MG63 (cell line): Measurements from ENCODE around the gene GPS1. TPM values are rescaled to one million over a fixed set of nuclear protein-coding genes. Genes with fewer than 3 reads are reported as not detected.

Experiments
- DNase-seq: peaks from one replicate; pipeline ENCODE4 v3.0.0-alpha.2; 2020
- H3K27me3 ChIP-seq: fragments of 250-450 bp; sonication (Bioruptor Pico); 2 replicates; pipeline ENCODE4 v1.5.1; 2020; ENCODE audit warnings: mild to moderate bottlenecking, moderate library complexity
- H3K36me3 ChIP-seq: fragments of 250-450 bp; sonication (Bioruptor Pico); 2 replicates; pipeline ENCODE4 v1.5.1; 2020; ENCODE audit warnings: mild to moderate bottlenecking, moderate library complexity
- H3K4me3 ChIP-seq: fragments of 250-450 bp; sonication (Bioruptor Pico); 2 replicates; pipeline ENCODE4 v1.5.1; 2020; ENCODE audit warnings: mild to moderate bottlenecking, moderate library complexity
- H3K9me3 ChIP-seq: fragments of 250-450 bp; sonication (Bioruptor Pico); 2 replicates; pipeline ENCODE4 v1.5.1; 2020; ENCODE audit warnings: mild to moderate bottlenecking, moderate library complexity
- total RNA-seq: library from RNA; depleted of rRNA; stranded (reverse); fragments of >200 nt; shearing (Covaris generic); gene quantifications from 2 replicates; pipeline ENCODE4 v1.2.3, GENCODE V29; 2014; ENCODE audit warnings: low replicate concordance; rRNA removed

GPS1 gene
- 103 and 181 TPM in 2 replicates for total RNA-seq

DNA sequence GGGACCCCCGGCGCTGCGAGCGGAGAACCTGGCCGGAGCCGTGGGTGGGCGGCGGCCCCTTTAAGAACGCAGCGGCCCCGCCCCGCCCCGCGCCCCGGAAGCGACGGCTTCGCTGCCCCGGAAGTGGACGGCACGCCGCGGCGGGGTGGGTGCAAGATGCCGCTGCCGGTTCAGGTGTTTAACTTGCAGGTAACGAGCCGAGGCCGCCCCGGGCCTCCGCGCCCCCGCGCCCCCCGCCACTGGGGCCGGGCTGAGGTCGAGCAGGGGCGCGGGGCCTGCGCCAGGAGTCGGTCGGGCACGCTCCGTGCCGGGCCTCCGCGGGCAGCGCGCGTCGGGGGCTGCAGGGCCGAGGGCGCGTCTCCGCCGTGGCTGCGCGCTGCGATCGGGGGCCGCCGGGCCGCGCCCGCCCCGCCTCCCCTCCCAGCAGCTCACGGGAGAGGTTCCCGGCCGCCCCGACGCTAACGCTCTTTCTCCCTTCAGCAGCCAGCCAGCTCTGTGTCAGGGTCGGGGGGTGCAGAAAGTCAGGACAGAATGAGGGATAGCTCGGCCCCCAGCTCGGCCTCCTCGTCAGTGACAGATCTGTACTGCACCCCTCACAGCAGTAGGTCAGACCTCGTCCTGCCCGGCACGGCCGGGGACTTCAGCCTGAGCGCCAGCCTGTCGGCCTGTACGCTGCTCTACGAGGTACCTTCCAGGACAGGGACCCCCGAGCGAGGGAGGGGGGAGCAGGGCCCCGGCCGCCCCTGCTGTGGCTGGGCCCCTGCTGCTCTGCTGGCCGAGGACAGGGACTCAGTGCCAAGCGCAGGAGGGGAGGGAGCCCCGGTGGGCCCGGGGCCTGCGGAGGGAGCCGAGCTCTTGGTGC is at the start of gene GPS1, which contains the start of gene RFNG:
Gene GPS1 (plus strand): TSS at position 123 of the 862 bp plus-strand sequence. CDS start 34 bp downstream, at position 157.
Gene RFNG (minus strand): TSS at position 36 of the 862 bp plus-strand sequence. CDS start 45 bp downstream, outside the sequence.
- DNase-seq, result peak; percentile 75
- H3K36me3 ChIP-seq, result peaks cover 55% of the 10 kb centered on the region
- H3K9me3 ChIP-seq, result no peaks in the 10 kb centered on the region
- H3K4me3 ChIP-seq, result peak within 1 kb of the TSS; percentile 69
- H3K27me3 ChIP-seq, result no peaks in the 10 kb centered on the region

DNA sequence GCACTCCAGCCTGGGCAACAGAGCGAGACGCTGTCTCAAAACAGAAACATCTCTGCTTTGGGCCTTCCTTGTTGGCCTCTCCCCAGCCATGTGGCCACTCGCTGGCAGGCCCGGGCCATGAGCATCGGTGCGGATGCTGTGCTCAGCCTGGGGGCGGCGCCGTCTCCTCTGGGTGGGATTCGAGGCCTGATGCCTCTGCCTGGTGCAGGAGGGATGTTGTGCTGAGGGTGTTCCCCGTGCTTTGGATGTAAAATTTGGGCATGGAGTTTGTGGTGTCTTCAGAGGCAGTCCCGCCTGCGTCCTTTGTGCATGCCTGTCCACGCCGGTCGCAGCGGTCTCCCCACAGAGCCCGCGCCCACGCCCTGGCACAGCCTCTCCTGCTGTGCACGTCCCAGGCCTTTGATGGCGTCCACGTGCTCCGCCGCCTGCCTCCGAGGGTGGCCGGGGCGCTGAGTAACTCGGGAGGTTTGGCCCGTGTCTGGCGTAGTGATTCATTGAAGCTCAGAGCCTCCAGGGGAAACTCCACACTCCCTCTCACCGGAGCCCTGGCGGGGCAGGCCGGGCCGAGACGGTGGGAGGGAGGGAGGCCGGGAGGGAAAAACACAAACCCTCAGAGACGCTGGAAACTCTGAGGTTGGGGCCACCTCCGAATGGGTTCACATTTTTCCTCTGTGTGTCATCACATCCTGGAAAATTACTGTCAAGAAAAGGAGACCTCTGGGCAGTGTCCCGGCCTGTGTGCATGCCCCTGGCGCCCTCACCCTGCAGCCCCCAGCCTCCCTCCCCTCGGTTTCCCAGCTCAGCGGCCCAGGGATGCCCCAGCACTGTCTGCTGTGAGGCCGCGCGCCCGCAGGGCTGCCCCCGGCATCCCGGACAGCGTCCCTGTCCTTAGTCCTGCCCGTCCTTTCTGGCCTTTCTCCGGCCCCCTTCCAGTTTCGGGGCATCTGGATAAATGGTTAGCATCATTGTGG is 48.0 kb upstream of the GPS1 start:
- Histone ChIP-seq H3K27me3 (no peaks in the 10 kb centered on the region), H3K36me3 (peaks cover 11% of the 10 kb centered on the region), H3K4me3 (no peak overlapping the region), H3K9me3 (no peaks in the 10 kb centered on the region)
- DNase-seq, result peak; percentile 99

DNA sequence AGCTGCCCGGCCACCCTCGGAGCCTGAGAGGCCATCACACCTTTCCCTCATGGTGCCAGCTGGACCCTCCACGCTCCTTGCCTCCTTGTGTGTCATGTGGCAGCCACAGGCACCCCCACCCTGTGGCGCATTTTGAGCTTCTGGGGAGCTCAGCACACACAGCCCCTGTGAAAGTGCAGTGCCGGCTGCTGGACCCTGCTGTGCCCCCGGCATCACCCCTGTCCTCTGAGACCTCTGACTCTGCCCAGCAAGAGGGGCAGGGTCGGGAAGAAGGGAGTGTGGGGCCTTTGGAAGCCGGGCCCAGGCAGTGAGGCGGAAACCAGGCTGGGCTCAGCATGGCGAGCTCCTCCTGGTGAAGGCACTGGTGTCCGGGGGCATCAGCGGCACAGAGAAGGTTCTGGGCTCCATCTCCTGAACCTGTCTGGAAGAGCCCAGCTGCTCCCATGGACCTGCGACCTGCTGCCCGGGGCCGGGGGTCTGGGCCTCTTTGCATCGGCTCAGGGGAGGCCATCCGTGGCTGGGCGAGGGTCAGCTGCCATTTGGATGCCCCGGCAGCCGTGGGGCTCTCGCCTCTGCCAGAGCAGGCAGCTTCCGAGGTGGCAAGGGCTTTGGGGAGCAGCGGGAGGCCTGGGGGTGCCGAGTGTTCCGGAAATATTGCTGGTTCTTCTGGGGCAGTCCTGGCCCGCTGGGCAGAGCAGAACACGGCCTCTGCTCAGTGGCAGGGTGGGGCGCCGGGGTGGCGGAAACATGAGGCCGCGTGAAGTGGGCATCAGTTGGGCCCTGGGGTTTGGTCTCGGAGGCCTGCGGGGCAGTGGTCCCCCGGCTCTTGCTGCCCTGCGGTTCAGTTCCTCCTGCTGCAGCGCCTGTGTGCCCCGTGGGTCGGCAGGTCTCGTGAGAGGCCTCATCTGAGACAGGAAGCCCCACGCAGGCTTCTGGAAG is 46.9 kb upstream of the GPS1 start:
- Histone ChIP-seq H3K4me3 (no peak overlapping the region), H3K27me3 (no peaks in the 10 kb centered on the region), H3K9me3 (no peaks in the 10 kb centered on the region), H3K36me3 (peaks cover 11% of the 10 kb centered on the region)
- DNase-seq, result no peak

DNA sequence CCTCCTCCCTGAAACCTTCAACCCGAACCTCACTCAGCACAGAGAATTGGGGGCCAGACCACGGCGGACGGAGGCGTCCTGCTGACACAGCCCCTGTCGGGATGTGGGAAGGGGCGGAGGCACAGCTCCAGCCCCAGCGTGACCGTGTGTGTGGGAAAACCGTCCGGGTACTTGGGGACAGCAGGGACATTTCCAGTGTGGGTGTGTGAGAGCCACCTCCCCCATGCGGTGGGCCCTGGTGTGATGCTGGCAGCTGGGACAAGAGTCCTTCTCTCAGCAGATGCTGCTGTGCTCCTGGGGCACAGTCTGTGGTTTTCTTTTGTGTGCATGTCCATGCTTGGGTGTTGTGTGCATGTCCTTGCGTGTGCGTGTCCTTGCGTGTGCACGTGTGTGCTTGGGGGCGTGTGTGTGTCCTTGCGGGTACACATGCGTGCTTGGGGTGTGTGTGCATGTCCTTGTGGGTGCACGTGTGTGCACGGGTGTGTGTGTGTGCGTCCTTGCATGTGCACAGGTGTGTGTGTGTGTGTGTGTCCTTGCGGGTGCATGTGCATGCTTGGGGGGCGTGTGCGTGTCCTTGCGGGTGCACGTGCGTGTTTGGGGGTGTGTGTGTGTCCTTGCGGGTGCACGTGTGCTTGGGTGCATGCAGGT is 45.9 kb upstream of the GPS1 start:
- no peaks in the 10 kb centered on the region for H3K9me3 ChIP-seq
- peaks cover 11% of the 10 kb centered on the region for H3K36me3 ChIP-seq
- no peaks in the 10 kb centered on the region for H3K27me3 ChIP-seq
- DNase-seq, result no peak
- no peak overlapping the region for H3K4me3 ChIP-seq

- Histone ChIP-seq H3K9me3 (no peaks in the 10 kb centered on the region), H3K4me3 (no peak overlapping the region)
- peak; percentile 85 for DNase-seq
These were observed 45.0 kb upstream of the GPS1 start for GRCh38 chr17:82006468-82007227.

DNA sequence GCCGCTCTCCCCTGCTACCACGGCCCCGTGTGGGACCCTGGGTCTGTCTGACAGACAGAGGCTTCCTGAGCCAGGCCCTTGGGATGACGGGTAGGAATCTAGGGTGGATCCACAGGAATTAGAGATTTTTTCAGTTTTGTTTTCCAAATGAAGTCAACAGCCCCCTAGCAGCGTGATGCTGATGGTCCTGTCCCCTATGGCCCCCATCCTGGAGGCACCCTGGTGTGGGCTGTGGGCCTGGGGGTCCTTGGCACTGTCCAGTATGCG is 44.5 kb upstream of the GPS1 start:
- no peaks in the 10 kb centered on the region for H3K27me3 ChIP-seq

More at GRCh38 chr17:82006468-82007227, 45.0 kb upstream of the GPS1 start:
- Histone ChIP-seq H3K36me3 (peaks cover 11% of the 10 kb centered on the region), H3K27me3 (no peaks in the 10 kb centered on the region)

GRCh38 chr17:82007495-82008257 is 44.0 kb upstream of the GPS1 start:
- H3K36me3 ChIP-seq, result peaks cover 11% of the 10 kb centered on the region
- H3K27me3 ChIP-seq, result no peaks in the 10 kb centered on the region
- H3K9me3 ChIP-seq, result no peaks in the 10 kb centered on the region
- no peak for DNase-seq
- H3K4me3 ChIP-seq, result no peak overlapping the region

More for the DNA sequence above, 44.5 kb upstream of the GPS1 start:
- H3K9me3 ChIP-seq, result no peaks in the 10 kb centered on the region
- DNase-seq, result no peak
- H3K36me3 ChIP-seq, result peaks cover 11% of the 10 kb centered on the region
- H3K4me3 ChIP-seq, result no peak overlapping the region

DNA sequence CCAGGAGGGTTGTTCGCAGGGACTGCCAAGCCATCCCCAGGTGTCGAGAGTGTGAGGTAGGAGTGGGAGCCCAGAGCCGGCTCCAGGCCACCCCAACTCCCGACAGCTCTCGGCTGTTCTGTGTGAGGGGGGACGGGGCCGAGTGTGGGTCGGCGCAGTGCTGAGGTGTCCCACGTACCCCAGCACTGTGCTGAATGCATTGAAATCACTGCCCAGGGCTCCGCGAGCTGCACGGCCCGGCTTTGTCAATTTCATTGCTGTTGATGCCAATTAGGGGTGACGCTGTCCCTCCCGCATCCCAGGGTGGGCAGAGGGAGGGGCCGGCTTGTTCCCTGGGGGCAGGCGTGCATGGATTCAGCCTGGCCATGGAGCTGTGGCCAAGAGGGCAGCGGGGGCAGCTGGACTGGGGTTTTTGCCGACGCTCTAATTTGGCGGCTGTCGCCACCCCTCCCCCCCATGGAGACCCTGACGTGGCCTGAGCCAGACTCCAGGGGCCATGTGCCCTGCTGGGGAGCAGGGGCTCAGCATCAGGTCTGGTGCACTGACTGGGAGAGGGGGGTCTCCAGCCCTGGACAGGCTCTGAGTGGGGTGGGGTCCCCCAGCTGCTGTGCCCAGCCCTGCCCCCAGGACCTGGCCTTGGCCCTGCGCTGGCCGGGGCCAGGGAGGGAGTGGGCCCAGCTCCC is 43.3 kb upstream of the GPS1 start:
- H3K27me3 ChIP-seq, result no peaks in the 10 kb centered on the region
- H3K4me3 ChIP-seq, result no peak overlapping the region
- no peaks in the 10 kb centered on the region for H3K9me3 ChIP-seq
- H3K36me3 ChIP-seq, result peaks cover 8% of the 10 kb centered on the region
- DNase-seq, result no peak

DNA sequence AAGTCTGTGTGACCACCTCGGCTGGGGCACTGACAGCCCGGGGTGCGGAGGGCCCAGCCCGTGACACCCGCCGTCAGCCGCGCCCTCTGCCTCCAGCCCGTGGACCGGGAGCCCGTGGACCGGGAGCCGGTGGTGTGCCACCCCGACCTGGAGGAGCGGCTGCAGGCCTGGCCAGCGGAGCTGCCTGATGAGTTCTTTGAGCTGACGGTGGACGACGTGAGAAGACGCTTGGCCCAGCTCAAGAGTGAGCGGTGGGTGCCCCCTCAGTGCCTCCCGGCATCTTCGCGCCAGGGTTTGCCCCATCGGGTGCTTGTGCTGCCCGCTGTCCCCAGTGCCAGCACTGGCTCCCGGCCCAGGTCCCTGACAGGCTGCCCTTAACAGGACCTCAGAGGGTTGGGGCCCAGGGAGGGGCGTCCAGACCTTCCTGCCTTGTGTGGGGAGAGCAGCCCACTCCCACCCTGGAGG is 42.7 kb upstream of the GPS1 start:
- H3K4me3 ChIP-seq, result no peak overlapping the region
- no peaks in the 10 kb centered on the region for H3K9me3 ChIP-seq
- H3K27me3 ChIP-seq, result no peaks in the 10 kb centered on the region
- no peak for DNase-seq
- peaks cover 8% of the 10 kb centered on the region for H3K36me3 ChIP-seq

GRCh38 chr17:82009413-82009812 is 42.3 kb upstream of the GPS1 start:
- Histone ChIP-seq H3K4me3 (no peak overlapping the region), H3K27me3 (no peaks in the 10 kb centered on the region), H3K9me3 (no peaks in the 10 kb centered on the region), H3K36me3 (peaks cover 6% of the 10 kb centered on the region)
- DNase-seq, result no peak

GRCh38 chr17:82010575-82011525 is 40.8 kb upstream of the GPS1 start:
- no peak for DNase-seq
- H3K4me3 ChIP-seq, result no peak overlapping the region
- no peaks in the 10 kb centered on the region for H3K27me3 ChIP-seq
- H3K36me3 ChIP-seq, result peaks cover 6% of the 10 kb centered on the region
- no peaks in the 10 kb centered on the region for H3K9me3 ChIP-seq

- no peak for DNase-seq
- Histone ChIP-seq H3K36me3 (peaks cover 6% of the 10 kb centered on the region), H3K9me3 (no peaks in the 10 kb centered on the region), H3K4me3 (no peak overlapping the region), H3K27me3 (no peaks in the 10 kb centered on the region)
These were observed 40.0 kb upstream of the GPS1 start for GRCh38 chr17:82011617-82012187.

- Histone ChIP-seq H3K36me3 (peaks cover under 1% of the 10 kb centered on the region; the same call in 1 of the 2 replicates), H3K9me3 (no peaks in the 10 kb centered on the region), H3K4me3 (no peak overlapping the region), H3K27me3 (no peaks in the 10 kb centered on the region)
- no peak for DNase-seq
These were observed 39.4 kb upstream of the GPS1 start for GRCh38 chr17:82012261-82012639.
